SK-N-SH (cell line): ENCODE measurements around the gene SNAPC1. TPM values are rescaled to one million over a fixed set of nuclear protein-coding genes. Genes with fewer than 3 reads are reported as not detected.

Experiments used
- CTCF ChIA-PET: fragments of 300-600, 350-600 bp; formaldehyde crosslinking; extraction: SDS; loops from one replicate; lab custom pipeline; 2021; lab: Yijun Ruan, JAX
- POLR2A ChIA-PET: fragments of 350-600 bp; sonication (Branson Sonifier 250); formaldehyde crosslinking; extraction: SDS; loops from one replicate; lab custom pipeline; 2020; ENCODE audit warnings: antibody characterized with exemption, inconsistent platforms; lab: Yijun Ruan, JAX
- DNase-seq: peaks from one replicate; pipeline ENCODE4 v3.0.0; 2012
- H2AFZ ChIP-seq: fragments of 200-600 bp; sonication (generic); 2 replicates; pipeline ENCODE4 v1.8.1; 2016; ENCODE audit warnings: antibody characterized with exemption, mild to moderate bottlenecking, low read depth
- H3F3A ChIP-seq: fragments of 200-600 bp; sonication (generic); replicated peaks from 2 replicates; pipeline ENCODE3; 2016; ENCODE audit warnings: antibody characterized with exemption, mild to moderate bottlenecking; ENCODE audit not compliant: insufficient read depth
- H3K27ac ChIP-seq, 2 experiments: fragments of 200-500 bp in 1 of 2; fragments of 200-600 bp in 1 of 2; sonication (Bioruptor generic) in 1 of 2; sonication (generic), shearing (Covaris generic) in 1 of 2; 2 replicates each; pipeline versions ENCODE4 v1.5.1 to v1.6.1; 2014 to 2016; ENCODE audit warnings: low read depth in 2 of 2, inconsistent platforms in 1 of 2, low read length in 1 of 2, mild to moderate bottlenecking in 1 of 2, mixed read lengths in 1 of 2
- H3K27me3 ChIP-seq: fragments of 200-600 bp; sonication (generic), shearing (Covaris generic); 2 replicates; pipeline ENCODE4 v1.6.1; 2016; ENCODE audit warnings: mixed run types; ENCODE audit not compliant: insufficient read depth
- H3K36me3 ChIP-seq, 2 experiments: fragments of 200-500 bp in 1 of 2; fragments of 200-600 bp in 1 of 2; sonication (Bioruptor generic) in 1 of 2; sonication (generic) in 1 of 2; replicated peaks in 1 of 2; 2 replicates each; pipeline versions ENCODE3 to v1.5.1; 2014 to 2016; ENCODE audit warnings: low read length in 1 of 2, mild to moderate bottlenecking in 1 of 2; ENCODE audit not compliant: insufficient read depth in 2 of 2, control insufficient read depth in 1 of 2
- H3K4me1 ChIP-seq, 2 experiments: fragments of 200-500 bp in 1 of 2; fragments of 200-600 bp in 1 of 2; sonication (Bioruptor generic) in 1 of 2; sonication (generic), shearing (Covaris generic) in 1 of 2; 2 replicates each; pipeline versions ENCODE4 v1.5.1 to v1.6.1; 2014 to 2016; ENCODE audit warnings: low read depth in 1 of 2, low read length in 1 of 2, mixed run types in 1 of 2; ENCODE audit not compliant: insufficient read depth in 2 of 2, control insufficient read depth in 1 of 2
- H3K4me2 ChIP-seq: fragments of 200-600 bp; sonication (generic), shearing (Covaris generic); 2 replicates; pipeline ENCODE4 v1.6.1; 2017; ENCODE audit warnings: mixed run types
- H3K4me3 ChIP-seq, 2 experiments: fragments of 200-500 bp in 1 of 2; fragments of 200-600 bp in 1 of 2; sonication (Bioruptor generic) in 1 of 2; sonication (generic), shearing (Covaris generic) in 1 of 2; 2 replicates each; pipeline versions ENCODE4 v1.5.1 to v1.8.1; 2014 to 2016; ENCODE audit warnings: low read depth in 2 of 2, inconsistent platforms in 1 of 2, low read length in 1 of 2, mild to moderate bottlenecking in 1 of 2, mixed read lengths in 1 of 2, moderate library complexity in 1 of 2
- H3K79me2 ChIP-seq: fragments of 200-600 bp; sonication (generic); 2 replicates; pipeline ENCODE4 v1.8.1; 2017; ENCODE audit warnings: mild to moderate bottlenecking; ENCODE audit not compliant: insufficient read depth
- H3K9ac ChIP-seq: fragments of 200-600 bp; sonication (generic); 2 replicates; pipeline ENCODE4 v1.6.1; 2017; ENCODE audit warnings: mixed run types
- H3K9me2 ChIP-seq: fragments of 200-600 bp; sonication (generic); 2 replicates; pipeline ENCODE4 v1.6.1; 2017; ENCODE audit warnings: mixed run types
- H3K9me3 ChIP-seq: fragments of 200-600 bp; sonication (generic); 2 replicates; pipeline ENCODE4 v1.6.1; 2017; ENCODE audit warnings: mixed run types, mild to moderate bottlenecking, moderate library complexity
- H4K20me1 ChIP-seq: fragments of 200-600 bp; sonication (generic); 2 replicates; pipeline ENCODE4 v1.6.1; 2017; ENCODE audit warnings: mild to moderate bottlenecking, mixed run types; ENCODE audit not compliant: insufficient read depth
- CTCF ChIP-seq: fragments of 200-600 bp; sonication (generic); IDR thresholded peaks from 2 replicates; pipeline ENCODE4 v1.6.1; 2017; ENCODE audit warnings: antibody characterized with exemption, mild to moderate bottlenecking, moderate library complexity
- ELF1 ChIP-seq: IDR thresholded peaks from 2 replicates; pipeline ENCODE4 v1.4.0; 2012
- EZH2phosphoT487 ChIP-seq: fragments of 200-600 bp; sonication (generic); IDR thresholded peaks from 2 replicates; pipeline ENCODE4 v1.6.1; 2017; ENCODE audit warnings: low read depth, mixed run types, mild to moderate bottlenecking, antibody characterized with exemption, moderate library complexity, borderline replicate concordance
- FOXJ3 ChIP-seq: sonication (generic); formaldehyde crosslinking; IDR thresholded peaks from 2 replicates; pipeline ENCODE4 v1.5.1; 2020; ENCODE audit warnings: mild to moderate bottlenecking, missing genetic modification reagents
- FOXM1 ChIP-seq: IDR thresholded peaks from 2 replicates; pipeline ENCODE4 v1.4.0; 2012; ENCODE audit warnings: low read depth, mild to moderate bottlenecking
- GABPA ChIP-seq: IDR thresholded peaks from 2 replicates; pipeline ENCODE4 v1.4.0; 2012; ENCODE audit warnings: low read depth, mild to moderate bottlenecking
- GATA2 ChIP-seq: sonication (generic); formaldehyde crosslinking; IDR thresholded peaks from 2 replicates; pipeline ENCODE4 v1.5.0; 2020; ENCODE audit warnings: mild to moderate bottlenecking, missing genetic modification reagents
- MAX ChIP-seq: IDR thresholded peaks from 2 replicates; pipeline ENCODE4 v1.4.0; 2012; ENCODE audit warnings: low read depth
- MEF2A ChIP-seq: IDR thresholded peaks from 2 replicates; pipeline ENCODE4 v1.4.0; 2012; ENCODE audit warnings: low read depth, borderline replicate concordance
- NRF1 ChIP-seq: IDR thresholded peaks from 2 replicates; pipeline ENCODE4 v1.6.1; 2012; ENCODE audit warnings: low read depth, mild to moderate bottlenecking, low read length
- RAD21 ChIP-seq: IDR thresholded peaks from 2 replicates; pipeline ENCODE4 v1.6.1; 2012; ENCODE audit warnings: mild to moderate bottlenecking, low read length
- RCOR1 ChIP-seq: fragments of 150-350 bp; IDR thresholded peaks from 2 replicates; pipeline ENCODE4 v1.6.1; 2017; ENCODE audit warnings: antibody characterized with exemption, low read length
- REST ChIP-seq: IDR thresholded peaks from 2 replicates; pipeline ENCODE4 v1.6.1; 2012; ENCODE audit warnings: mild to moderate bottlenecking, low read depth, low read length, moderate library complexity
- RFX5 ChIP-seq: IDR thresholded peaks from 2 replicates; pipeline ENCODE4 v1.6.1; 2012; ENCODE audit warnings: mild to moderate bottlenecking, improper control_type of control experiment, low read length
- SIN3A ChIP-seq: IDR thresholded peaks from 2 replicates; pipeline ENCODE4 v1.6.1; 2012; ENCODE audit warnings: low read depth, mild to moderate bottlenecking, low read length, moderate library complexity, borderline replicate concordance
- SMC3 ChIP-seq: IDR thresholded peaks from 2 replicates; pipeline ENCODE4 v1.6.1; 2012; ENCODE audit warnings: low read depth, low read length, improper control_type of control experiment
- TAF1 ChIP-seq: IDR thresholded peaks from 2 replicates; pipeline ENCODE4 v1.6.1; 2012; ENCODE audit warnings: low read depth, mild to moderate bottlenecking, low read length, moderate library complexity, borderline replicate concordance
- TEAD4 ChIP-seq: IDR thresholded peaks from 2 replicates; pipeline ENCODE4 v1.4.0; 2012; ENCODE audit warnings: mild to moderate bottlenecking, borderline replicate concordance; ENCODE audit not compliant: insufficient read depth
- YY1 ChIP-seq: IDR thresholded peaks from 2 replicates; pipeline ENCODE4 v1.4.0; 2012; ENCODE audit warnings: low read depth, mild to moderate bottlenecking
- ZBTB33 ChIP-seq: IDR thresholded peaks from 2 replicates; pipeline ENCODE4 v1.4.0; 2012; ENCODE audit warnings: low read depth, borderline replicate concordance
- WGBS: methylation state at CpG from one replicate; pipeline ENCODE4 v1.1.6; 2017; ENCODE audit warnings: low lambda C conversion rate; 5-methylcytosine and 5-hydroxymethylcytosine counted together
- polyA plus RNA-seq, 3 experiments: library from polyadenylated mRNA; depleted of rRNA; stranded (reverse); fragments of >200 nt; gene quantifications; 2 replicates each; pipeline ENCODE4 v1.2.3, GENCODE V29; 2012

Gene SNAPC1
- polyA plus RNA-seq, 1 of the 3 experiments (the other 2 are of a cell fraction): 3.4 TPM

DNA sequence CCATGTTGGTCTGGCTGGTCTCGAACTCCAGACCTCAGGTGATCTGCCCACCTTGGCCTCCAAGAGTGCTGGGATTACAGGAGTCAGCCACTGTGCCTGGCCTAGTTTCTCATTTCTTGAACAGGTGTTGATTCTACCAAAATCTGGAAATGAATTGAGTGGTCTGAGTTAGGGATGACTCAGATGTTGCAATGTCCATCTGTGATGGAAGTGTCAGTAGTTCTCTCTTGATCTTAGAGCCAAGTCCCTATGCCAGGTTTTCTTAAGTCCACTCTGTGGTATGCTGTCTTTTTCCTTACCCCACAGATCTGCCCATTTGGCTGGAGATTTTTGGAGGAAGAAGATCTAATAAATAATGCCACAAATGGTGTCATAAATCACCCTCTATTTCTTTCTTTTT lies 12.6 kb downstream of the SNAPC1 start:
- Histone ChIP-seq H3K9me2 (no peaks in the 10 kb centered on the region), H3K4me2 (no peak overlapping the region), H3K9ac (no peak overlapping the region), H2AFZ (no peak overlapping the region), H3K27ac (no peak overlapping the region), H3K79me2 (no peaks in the 10 kb centered on the region; the same call in 1 of the 2 replicates), H3K27me3 (no peaks in the 10 kb centered on the region), H4K20me1 (no peaks in the 10 kb centered on the region), H3F3A (peaks cover 9% of the 10 kb centered on the region), H3K4me1 (no peaks in the 10 kb centered on the region), H3K4me3 (no peak overlapping the region), H3K36me3 (peaks cover 53 to 55% of the 10 kb centered on the region in 2 experiments), H3K9me3 (no peaks in the 10 kb centered on the region)
- TF ChIP-seq ZBTB33 (no peak), SMC3 (no peak), GABPA (no peak), FOXM1 (no peak), MAX (no peak), RAD21 (no peak), TAF1 (no peak), CTCF (no peak), RCOR1 (no peak), RFX5 (no peak), GATA2 (no peak), SIN3A (no peak), MEF2A (no peak), ELF1 (no peak), FOXJ3 (CRISPR knock-in tag) (no peak), EZH2phosphoT487 (no peak), YY1 (no peak), TEAD4 (no peak), NRF1 (no peak), REST (no peak)
- 100% methylated on average over 1 of the region's 1 CpG for WGBS
- ChIA-PET CTCF (no interaction called here), POLR2A (no interaction called here)
- no peak for DNase-seq
